ENCODE measurements around the gene CLDN5. TPM values are rescaled to one million over a fixed set of nuclear protein-coding genes. Genes with fewer than 3 reads are reported as not detected.

The CLDN5 gene
- total and polyA plus RNA-seq, 2 of the 8 experiments (the other 6 are each of a cell fraction or from before 2014, with no cell fraction given): 1.2 to 1.6 TPM

DNA sequence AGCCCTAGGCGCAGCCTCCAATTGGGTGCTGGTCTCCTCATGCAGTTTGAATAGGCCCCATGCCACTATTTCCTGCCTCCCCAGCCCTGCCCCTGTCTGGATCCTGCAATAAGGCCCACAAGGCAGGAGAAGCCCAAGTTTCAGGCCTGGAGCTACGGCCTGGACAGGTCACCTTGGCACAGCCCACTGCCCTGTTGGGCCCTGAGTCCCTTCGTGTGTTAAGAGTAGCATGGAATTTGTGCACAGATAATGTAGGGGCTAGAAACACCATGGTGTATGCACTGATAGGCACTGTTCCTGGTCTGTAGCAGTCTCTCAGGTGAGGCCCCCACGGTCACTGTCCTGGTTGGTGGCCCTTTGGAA is 24.3 kb downstream of the CLDN5 start (continued):
- TF ChIP-seq EP300 (IDR thresholded peaks at IDR 0.05; ENCODE audit: borderline replicate concordance in 1 of 2, low read depth in 2 of 2, low read length in 2 of 2): no peak
- TF ChIP-seq FOSL1 (IDR thresholded peaks at IDR 0.05; ENCODE audit: insufficient read depth, low read depth, low read length): no peak
- TF ChIP-seq PHF8 (conservative IDR thresholded peaks at IDR 0.05; ENCODE audit: low read depth, low read length): no peak
- TF ChIP-seq CEBPB (IDR thresholded peaks at IDR 0.05; ENCODE audit: low read depth, low read length): no peak

Measured in H1 (cell line).